H9 (cell line): ENCODE results near the gene DPF1. TPM values are rescaled to one million over a fixed set of nuclear protein-coding genes. Genes with fewer than 3 reads are reported as not detected.
A peak's percentile ranks its signal among the peaks of the same experiment; 100 is the strongest.

Experiments
- DNase-seq: peaks from one replicate; pipeline ENCODE4 v3.0.0-alpha.2; 2017
- H2AFZ ChIP-seq: one replicate; pipeline ENCODE4 v1.6.1; 2013; ENCODE audit warnings: mild to moderate bottlenecking, low read length, control low read depth, moderate library complexity
- H2AK5ac ChIP-seq: 2 replicates; pipeline ENCODE4 v1.6.1; 2013; ENCODE audit warnings: low read length, control low read depth, mixed read lengths; ENCODE audit not compliant: insufficient read length
- H2BK120ac ChIP-seq: one replicate; pipeline ENCODE4 v1.6.1; 2013; ENCODE audit warnings: low read depth, mild to moderate bottlenecking, low read length, control low read depth, inconsistent platforms; ENCODE audit not compliant: poor library complexity, severe bottlenecking
- H2BK12ac ChIP-seq: 2 replicates; pipeline ENCODE4 v1.6.1; 2013; ENCODE audit warnings: low read length, control low read depth, mixed read lengths, low read depth; ENCODE audit not compliant: insufficient read length
- H2BK15ac ChIP-seq: 2 replicates; pipeline ENCODE4 v1.6.1; 2013; ENCODE audit warnings: low read depth, low read length, control low read depth
- H2BK20ac ChIP-seq: one replicate; pipeline ENCODE4 v1.6.1; 2013; ENCODE audit warnings: low read depth, mild to moderate bottlenecking, low read length, control low read depth, inconsistent platforms; ENCODE audit not compliant: poor library complexity, severe bottlenecking
- H2BK5ac ChIP-seq: 2 replicates; pipeline ENCODE4 v1.6.1; 2013; ENCODE audit warnings: low read length, control low read depth, mixed read lengths; ENCODE audit not compliant: insufficient read length
- H3K14ac ChIP-seq: 2 replicates; pipeline ENCODE4 v1.6.1; 2013; ENCODE audit warnings: low read length, control low read depth; ENCODE audit not compliant: insufficient read depth
- H3K18ac ChIP-seq: 2 replicates; pipeline ENCODE4 v1.6.1; 2013; ENCODE audit warnings: low read depth, mild to moderate bottlenecking, mixed read lengths, low read length, control low read depth; ENCODE audit not compliant: insufficient read length
- H3K23ac ChIP-seq: 2 replicates; pipeline ENCODE4 v1.6.1; 2013; ENCODE audit warnings: low read length, control low read depth, mixed read lengths, low read depth; ENCODE audit not compliant: insufficient read length
- H3K23me2 ChIP-seq: 2 replicates; pipeline ENCODE4 v1.6.1; 2013; ENCODE audit warnings: low read depth, mild to moderate bottlenecking, mixed read lengths, low read length, control low read depth; ENCODE audit not compliant: insufficient read length, poor library complexity, severe bottlenecking
- H3K27ac ChIP-seq: 2 replicates; pipeline ENCODE4 v1.5.1; 2013; ENCODE audit warnings: low read length, control low read depth, mixed read lengths, low read depth; ENCODE audit not compliant: insufficient read length
- H3K27me3 ChIP-seq: 2 replicates; pipeline ENCODE4 v1.6.1; 2013; ENCODE audit warnings: low read length, control low read depth, inconsistent platforms; ENCODE audit not compliant: insufficient read depth
- H3K4ac ChIP-seq: 2 replicates; pipeline ENCODE4 v1.6.1; 2013; ENCODE audit warnings: low read depth, mild to moderate bottlenecking, control low read depth, inconsistent platforms, low read length, moderate library complexity
- H3K4me1 ChIP-seq: 2 replicates; pipeline ENCODE4 v1.6.1; 2013; ENCODE audit warnings: low read length, control low read depth, inconsistent platforms; ENCODE audit not compliant: insufficient read depth
- H3K4me2 ChIP-seq: 2 replicates; pipeline ENCODE4 v1.6.1; 2013; ENCODE audit warnings: low read length, control low read depth, mixed read lengths; ENCODE audit not compliant: insufficient read length, insufficient read depth
- H3K56ac ChIP-seq: 2 replicates; pipeline ENCODE4 v1.6.1; 2013; ENCODE audit warnings: low read depth, mild to moderate bottlenecking, mixed read lengths, low read length, control low read depth; ENCODE audit not compliant: insufficient read length
- H3K79me1 ChIP-seq: 2 replicates; pipeline ENCODE4 v1.6.1; 2013; ENCODE audit warnings: low read depth, mild to moderate bottlenecking, moderate library complexity, low read length, control low read depth, inconsistent platforms; ENCODE audit not compliant: insufficient read depth, poor library complexity, severe bottlenecking
- H3K79me2 ChIP-seq: 2 replicates; pipeline ENCODE4 v1.6.1; 2013; ENCODE audit warnings: low read length, control low read depth, inconsistent platforms; ENCODE audit not compliant: insufficient read depth
- H3K9ac ChIP-seq: 2 replicates; pipeline ENCODE4 v1.6.1; 2013; ENCODE audit warnings: low read length, control low read depth, mixed read lengths; ENCODE audit not compliant: insufficient read length; ENCODE audit errors: extremely low read depth
- H3K9me3 ChIP-seq: one replicate; pipeline ENCODE4 v1.6.1; 2013; ENCODE audit warnings: low read depth, low read length, inconsistent platforms; ENCODE audit not compliant: control insufficient read depth
- H3T11ph ChIP-seq: one replicate; pipeline ENCODE4 v1.6.1; 2013; ENCODE audit warnings: mild to moderate bottlenecking, low read length, control low read depth, inconsistent platforms
- H4K20me1 ChIP-seq: one replicate; pipeline ENCODE4 v1.6.1; 2013; ENCODE audit not compliant: control insufficient read depth, insufficient read length, insufficient read depth
- H4K5ac ChIP-seq: 2 replicates; pipeline ENCODE4 v1.6.1; 2013; ENCODE audit warnings: low read depth, mild to moderate bottlenecking, mixed read lengths, low read length, control low read depth; ENCODE audit not compliant: insufficient read length
- H4K8ac ChIP-seq: replicated peaks from 2 replicates; pipeline ENCODE4 v1.6.1; 2013; ENCODE audit warnings: low read length, control low read depth, mixed read lengths, low read depth; ENCODE audit not compliant: insufficient read length
- H4K91ac ChIP-seq: 2 replicates; pipeline ENCODE4 v1.6.1; 2013; ENCODE audit warnings: low read depth, mild to moderate bottlenecking, moderate library complexity, mixed read lengths, low read length, control low read depth; ENCODE audit not compliant: insufficient read length
- H3K27ac Mint-ChIP-seq, 3 experiments: 2 replicates in 2 of 3; 3 replicates in 1 of 3; pipeline ENCODE4 v1.8.0; 2020 to 2021; ENCODE audit warnings: mixed read lengths in 3 of 3, mild to moderate bottlenecking in 1 of 3, moderate library complexity in 1 of 3
- H3K27me3 Mint-ChIP-seq: 2 replicates; pipeline ENCODE4 v1.8.0; 2021; ENCODE audit warnings: low read depth, mild to moderate bottlenecking, moderate library complexity, mixed read lengths
- H3K36me3 Mint-ChIP-seq, 3 experiments: 2 replicates in 2 of 3; 3 replicates in 1 of 3; pipeline ENCODE4 v1.8.0; 2020 to 2021; ENCODE audit warnings: low read depth in 3 of 3, mixed read lengths in 3 of 3; ENCODE audit not compliant: insufficient read depth in 1 of 3
- H3K4me1 Mint-ChIP-seq, 2 experiments: 2 replicates each; pipeline ENCODE4 v1.8.0; 2020; ENCODE audit warnings: mixed read lengths in 2 of 2
- H3K4me3 Mint-ChIP-seq, 2 experiments: 2 replicates in 1 of 2; 3 replicates in 1 of 2; pipeline ENCODE4 v1.8.0; 2020 to 2021; ENCODE audit warnings: mild to moderate bottlenecking in 2 of 2, mixed read lengths in 2 of 2, moderate library complexity in 1 of 2
- H3K9me3 Mint-ChIP-seq, 2 experiments: 2 replicates in 1 of 2; 3 replicates in 1 of 2; pipeline ENCODE4 v1.8.0; 2020; ENCODE audit warnings: mild to moderate bottlenecking in 2 of 2, mixed read lengths in 2 of 2, moderate library complexity in 1 of 2
- WGBS: extraction: QIAGEN DNeasy Blood & Tissue Kit; methylation state at CpG from one replicate; pipeline ENCODE4 v1.1.7; 2013; ENCODE audit warnings: missing lambda C conversion rate, low lambda C conversion rate, mixed read lengths; ENCODE audit not compliant: insufficient read length; ENCODE audit errors: extremely low coverage; 5-methylcytosine and 5-hydroxymethylcytosine counted together
- total RNA-seq: library from RNA; stranded (reverse); gene quantifications from 2 replicates; pipeline ENCODE4 v1.2.1, GENCODE V29; 2021
- TF ChIP-seq, protein P1 (sequence below): fragments of 200-600 bp; sonication (generic); conservative IDR thresholded peaks from 3 replicates; pipeline ENCODE4 v1.8.0; 2021; ENCODE audit warnings: antibody characterized with exemption, mild to moderate bottlenecking

Gene DPF1
- total RNA-seq, 1 experiment from 2014 or later: 12.0 TPM

GRCh38 chr19:38223617-38224013 lies 407 bp downstream of the DPF1 start:
- Histone ChIP-seq H3K27ac (no peak overlapping the region), H2AFZ (no peak overlapping the region), H2BK20ac (no peak overlapping the region), H4K5ac (no peak overlapping the region), H3K27me3 (no peaks in the 10 kb centered on the region), H2BK120ac (no peak overlapping the region), H3K56ac (no peak overlapping the region), H3K9ac (no peak overlapping the region), H4K20me1 (peaks cover 2% of the 10 kb centered on the region), H3K18ac (no peak overlapping the region), H4K91ac (no peak overlapping the region), H3K79me2 (no peaks in the 10 kb centered on the region), H2BK15ac (no peak overlapping the region), H4K8ac (no peak overlapping the region), H3K23ac (no peak overlapping the region), H3T11ph (no peak overlapping the region), H3K9me3 (no peaks in the 10 kb centered on the region), H2BK12ac (no peak overlapping the region), H3K79me1 (no peaks in the 10 kb centered on the region), H2AK5ac (no peak overlapping the region), H3K14ac (no peak overlapping the region), H3K4me1 (0 out of 2 replicates have a peak, but pooled peaks cover 2% of the 10 kb centered on the region), H3K23me2 (peaks cover 5% of the 10 kb centered on the region), H3K4me2 (peak overlapping the region; percentile 57), H3K4ac (no peak overlapping the region), H2BK5ac (no peak overlapping the region)
- H3K27me3 Mint-ChIP-seq: peaks cover 20% of the 10 kb centered on the region
- H3K9me3 Mint-ChIP-seq: no peaks in the 10 kb centered on the region; a peak in 1 of 5 replicates
- DNase-seq: no peak
- WGBS: no CpG with 5 or more reads among the region's 13 CpGs
- peaks cover 7 to 16% (median 11%) of the 10 kb centered on the region in 3 experiments for H3K36me3 Mint-ChIP-seq
- H3K4me3 Mint-ChIP-seq: peak overlapping the region; percentile 84 to 86
- no peak overlapping the region; a peak in 1 of 7 replicates for H3K27ac Mint-ChIP-seq
- TF ChIP-seq, protein P1, sequence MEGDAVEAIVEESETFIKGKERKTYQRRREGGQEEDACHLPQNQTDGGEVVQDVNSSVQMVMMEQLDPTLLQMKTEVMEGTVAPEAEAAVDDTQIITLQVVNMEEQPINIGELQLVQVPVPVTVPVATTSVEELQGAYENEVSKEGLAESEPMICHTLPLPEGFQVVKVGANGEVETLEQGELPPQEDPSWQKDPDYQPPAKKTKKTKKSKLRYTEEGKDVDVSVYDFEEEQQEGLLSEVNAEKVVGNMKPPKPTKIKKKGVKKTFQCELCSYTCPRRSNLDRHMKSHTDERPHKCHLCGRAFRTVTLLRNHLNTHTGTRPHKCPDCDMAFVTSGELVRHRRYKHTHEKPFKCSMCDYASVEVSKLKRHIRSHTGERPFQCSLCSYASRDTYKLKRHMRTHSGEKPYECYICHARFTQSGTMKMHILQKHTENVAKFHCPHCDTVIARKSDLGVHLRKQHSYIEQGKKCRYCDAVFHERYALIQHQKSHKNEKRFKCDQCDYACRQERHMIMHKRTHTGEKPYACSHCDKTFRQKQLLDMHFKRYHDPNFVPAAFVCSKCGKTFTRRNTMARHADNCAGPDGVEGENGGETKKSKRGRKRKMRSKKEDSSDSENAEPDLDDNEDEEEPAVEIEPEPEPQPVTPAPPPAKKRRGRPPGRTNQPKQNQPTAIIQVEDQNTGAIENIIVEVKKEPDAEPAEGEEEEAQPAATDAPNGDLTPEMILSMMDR: no peak
- H3K4me1 Mint-ChIP-seq: peaks cover 23 to 36% of the 10 kb centered on the region in 2 experiments
